WTC11 (cell line): ENCODE measurements around the gene SYTL1. TPM values are rescaled to one million over a fixed set of nuclear protein-coding genes. Genes with fewer than 3 reads are reported as not detected.

Experiments used
- ATAC-seq: fragments of 200-7000 bp; cut with Tn5 transposase; 2 replicates; pipeline ENCODE4 v1.10.0; 2021; ENCODE audit warnings: mild to moderate bottlenecking, moderate library complexity
- CTCF ChIA-PET: fragments of 300-600 bp; sonication (Branson Sonifier 250); formaldehyde crosslinking; loops from one replicate; lab custom pipeline; 2021; ENCODE audit warnings: antibody characterized with exemption; lab: Charles Lee
- POLR2A ChIA-PET: fragments of 350-600 bp; sonication (Branson Sonifier 250); formaldehyde crosslinking; loops from one replicate; lab custom pipeline; 2021; ENCODE audit warnings: antibody characterized with exemption; lab: Charles Lee
- DNase-seq: peaks from one replicate; pipeline ENCODE4 v3.0.0; 2021; ENCODE audit warnings: low spot score
- H3K27ac Mint-ChIP-seq: 2 replicates; pipeline ENCODE4 v1.8.0; 2021; ENCODE audit warnings: mixed read lengths
- H3K27me3 Mint-ChIP-seq: 2 replicates; pipeline ENCODE4 v1.8.0; 2021; ENCODE audit warnings: low read depth, mild to moderate bottlenecking, moderate library complexity, mixed read lengths
- H3K36me3 Mint-ChIP-seq: 2 replicates; pipeline ENCODE4 v1.8.0; 2021; ENCODE audit warnings: mixed read lengths
- H3K4me1 Mint-ChIP-seq: 2 replicates; pipeline ENCODE4 v1.8.0; 2022; ENCODE audit warnings: mixed read lengths
- H3K4me3 Mint-ChIP-seq: 2 replicates; pipeline ENCODE4 v1.8.0; 2021; ENCODE audit warnings: mild to moderate bottlenecking, moderate library complexity, mixed read lengths
- H3K9me3 Mint-ChIP-seq: 2 replicates; pipeline ENCODE4 v1.8.0; 2021; ENCODE audit warnings: mixed read lengths
- ATF1 ChIP-seq: sonication (generic); formaldehyde crosslinking; IDR thresholded peaks from 2 replicates; pipeline ENCODE4 v1.8.1; 2023; ENCODE audit warnings: mild to moderate bottlenecking, moderate library complexity, missing genetic modification reagents
- CBFB ChIP-seq: sonication (generic); formaldehyde crosslinking; IDR thresholded peaks from 2 replicates; pipeline ENCODE4 v1.8.1; 2022; ENCODE audit warnings: mild to moderate bottlenecking, low read depth, missing genetic modification reagents
- CREB1 ChIP-seq: sonication (generic); formaldehyde crosslinking; IDR thresholded peaks from 2 replicates; pipeline ENCODE4 v1.8.0; 2023; ENCODE audit warnings: mild to moderate bottlenecking, missing genetic modification reagents
- E2F1 ChIP-seq: sonication (generic); formaldehyde crosslinking; IDR thresholded peaks from 2 replicates; pipeline ENCODE4 v1.8.0; 2022; ENCODE audit warnings: mild to moderate bottlenecking, missing genetic modification reagents
- E2F4 ChIP-seq: sonication (generic); formaldehyde crosslinking; IDR thresholded peaks from 2 replicates; pipeline ENCODE4 v1.8.1; 2022; ENCODE audit warnings: low read depth, mild to moderate bottlenecking, moderate library complexity, missing genetic modification reagents, borderline replicate concordance
- FOXJ3 ChIP-seq: sonication (generic); formaldehyde crosslinking; IDR thresholded peaks from 2 replicates; pipeline ENCODE4 v1.9.0; 2021; ENCODE audit warnings: missing genetic modification reagents, mild to moderate bottlenecking, borderline replicate concordance
- IRF1 ChIP-seq: sonication (generic); formaldehyde crosslinking; IDR thresholded peaks from 2 replicates; pipeline ENCODE4 v1.8.0; 2023; ENCODE audit warnings: missing genetic modification reagents
- NFATC4 ChIP-seq: fragments of 250-450 bp; sonication (Bioruptor Pico); IDR thresholded peaks from 2 replicates; pipeline ENCODE4 v1.9.0; 2021; ENCODE audit warnings: mild to moderate bottlenecking
- NR3C1 ChIP-seq: sonication (generic); formaldehyde crosslinking; conservative IDR thresholded peaks from 2 replicates; pipeline ENCODE4 v1.8.1; 2023; ENCODE audit warnings: low read depth, mild to moderate bottlenecking, missing genetic modification reagents
- PRDM15 ChIP-seq: sonication (generic); formaldehyde crosslinking; IDR thresholded peaks from 2 replicates; pipeline ENCODE4 v1.8.0; 2022; ENCODE audit warnings: missing genetic modification reagents
- STAT6 ChIP-seq: sonication (generic); formaldehyde crosslinking; conservative IDR thresholded peaks from 2 replicates; pipeline ENCODE4 v1.8.1; 2023; ENCODE audit warnings: mild to moderate bottlenecking, low read depth, missing genetic modification reagents, moderate library complexity
- ZNF219 ChIP-seq: sonication (generic); formaldehyde crosslinking; IDR thresholded peaks from 2 replicates; pipeline ENCODE4 v1.8.0; 2023; ENCODE audit warnings: missing genetic modification reagents, mild to moderate bottlenecking, borderline replicate concordance
- ZNF396 ChIP-seq: fragments of 250-450 bp; sonication (Bioruptor Pico); IDR thresholded peaks from 2 replicates; pipeline ENCODE4 v1.8.0; 2021; ENCODE audit warnings: mild to moderate bottlenecking, moderate library complexity, borderline replicate concordance
- ZNF423 ChIP-seq: fragments of 250-450 bp; sonication (Bioruptor Pico); IDR thresholded peaks from 2 replicates; pipeline ENCODE4 v2.1.2; 2022; ENCODE audit warnings: mild to moderate bottlenecking, moderate library complexity
- ZNF532 ChIP-seq: fragments of 250-450 bp; sonication (Bioruptor Pico); IDR thresholded peaks from 2 replicates; pipeline ENCODE4 v1.9.0; 2021; ENCODE audit warnings: mild to moderate bottlenecking, borderline replicate concordance
- ZNF671 ChIP-seq: fragments of 250-450 bp; sonication (Bioruptor Pico); IDR thresholded peaks from 2 replicates; pipeline ENCODE4 v1.8.0; 2021; ENCODE audit warnings: mild to moderate bottlenecking
- total RNA-seq: library from RNA; stranded (reverse); gene quantifications from 3 replicates; pipeline ENCODE4 v1.2.3, GENCODE V29; 2021

Gene SYTL1
- total RNA-seq, 1 experiment from 2014 or later = 18.0 TPM

- POLR2A ChIA-PET = interaction anchor here (1.2 kb wide), 1 partner anchor 12 kb away, joined by 3 read pairs; no protein-coding TSS in a partner anchor
- H3K27ac Mint-ChIP-seq = no peak overlapping the region
- TF ChIP-seq ZNF396 (CRISPR knock-in tag) (no peak), ZNF671 (CRISPR knock-in tag) (no peak), ZNF423 (CRISPR knock-in tag) (no peak), PRDM15 (CRISPR knock-in tag) (no peak), CBFB (no peak), STAT6 (no peak), NR3C1 (CRISPR knock-in tag) (no peak), NFATC4 (no peak)
Measured at GRCh38 chr1:27318596-27318995, 23.2 kb upstream of the SYTL1 start.

GRCh38 chr1:27321813-27322568, 19.8 kb upstream of the SYTL1 start, which contains the start of gene TMEM222:
TMEM222 (plus strand) TSS chr1:27322163; CDS start chr1:27322198, 35 bp downstream.
- Mint-ChIP-seq H3K9me3 (no peaks in the 10 kb centered on the region), H3K4me3 (peak within 1 kb of the TSS; percentile 98), H3K36me3 (peaks cover 13% of the 10 kb centered on the region), H3K27me3 (peaks cover 4% of the 10 kb centered on the region), H3K27ac (peak within 1 kb of the TSS; percentile 97), H3K4me1 (peaks cover 17% of the 10 kb centered on the region)
- peak; percentile 98 for ATAC-seq
- ChIA-PET POLR2A (interaction anchor here (1.0 kb wide), 1 partner anchor 43 kb away, joined by 3 read pairs; no protein-coding TSS in a partner anchor), CTCF (interaction anchor here (0.7 to 1.6 kb wide), 5 partner anchors 11 to 45 kb away, joined by 3 to 15 read pairs (median 5); partner anchors contain the start of gene MAP3K6)
- peak; percentile 97 for DNase-seq
- TF ChIP-seq E2F4 (CRISPR knock-in tag) (no peak), ZNF219 (CRISPR knock-in tag) (no peak), CREB1 (CRISPR knock-in tag) (0 out of 2 replicates have a peak, but pooled peaks have one; percentile 48), E2F1 (CRISPR knock-in tag) (no peak), IRF1 (CRISPR knock-in tag) (no peak), ATF1 (CRISPR knock-in tag) (0 out of 2 replicates have a peak, but pooled peaks have one; percentile 71), ZNF532 (CRISPR knock-in tag) (no peak), FOXJ3 (CRISPR knock-in tag) (no peak)

More at GRCh38 chr1:27318596-27318995, 23.2 kb upstream of the SYTL1 start:
- ATAC-seq (no peak), DNase-seq (no peak)
- CTCF ChIA-PET = interaction anchor here (0.7 to 3.5 kb wide), 7 partner anchors 11 to 73 kb away, joined by 3 to 11 read pairs (median 5); no protein-coding TSS in a partner anchor
- no peaks in the 10 kb centered on the region for H3K36me3 Mint-ChIP-seq
- H3K27me3 Mint-ChIP-seq = peaks cover 8% of the 10 kb centered on the region
- peaks cover 16% of the 10 kb centered on the region for H3K4me1 Mint-ChIP-seq
- H3K9me3 Mint-ChIP-seq = no peaks in the 10 kb centered on the region
- H3K4me3 Mint-ChIP-seq = no peak overlapping the region
